Measurements from ENCODE around the gene EBNA1BP2. TPM values are rescaled to one million over a fixed set of nuclear protein-coding genes. Genes with fewer than 3 reads are reported as not detected.

EBNA1BP2 gene
- total and polyA plus RNA-seq, 2 of the 13 experiments (the other 11 are each of a cell fraction or from before 2014, with no cell fraction given), result 27.1 to 102 TPM

DNA sequence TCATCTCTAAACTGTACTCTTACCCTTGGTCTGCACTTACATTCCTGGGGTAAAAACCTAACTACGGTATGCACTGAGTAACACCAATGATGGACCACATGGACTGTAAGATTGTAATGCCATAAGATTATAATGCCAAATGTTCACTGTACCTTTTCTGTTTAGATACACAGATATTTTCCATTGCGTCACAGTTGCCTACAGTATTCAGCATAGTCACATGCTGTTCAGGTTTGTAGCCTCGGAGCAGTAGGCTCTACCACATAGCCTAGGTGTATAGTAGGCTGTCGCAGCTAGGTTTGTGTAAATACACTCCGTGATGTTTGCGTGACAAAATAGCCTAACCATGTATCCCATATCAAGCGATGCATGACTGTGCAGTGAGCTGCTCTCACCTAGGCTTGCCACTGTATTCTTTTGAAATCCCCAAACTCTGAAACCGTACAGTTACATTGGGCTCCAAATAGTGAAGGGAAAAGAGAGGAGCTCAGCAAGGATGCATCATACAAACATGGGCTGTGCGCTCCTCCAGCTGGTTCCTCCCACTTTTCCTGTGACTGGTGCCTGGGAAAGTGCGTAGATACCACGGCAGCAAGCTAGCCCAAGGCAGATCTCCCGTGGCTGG lies 35.3 kb upstream of the EBNA1BP2 start (continued):
- TF ChIP-seq, protein P1, sequence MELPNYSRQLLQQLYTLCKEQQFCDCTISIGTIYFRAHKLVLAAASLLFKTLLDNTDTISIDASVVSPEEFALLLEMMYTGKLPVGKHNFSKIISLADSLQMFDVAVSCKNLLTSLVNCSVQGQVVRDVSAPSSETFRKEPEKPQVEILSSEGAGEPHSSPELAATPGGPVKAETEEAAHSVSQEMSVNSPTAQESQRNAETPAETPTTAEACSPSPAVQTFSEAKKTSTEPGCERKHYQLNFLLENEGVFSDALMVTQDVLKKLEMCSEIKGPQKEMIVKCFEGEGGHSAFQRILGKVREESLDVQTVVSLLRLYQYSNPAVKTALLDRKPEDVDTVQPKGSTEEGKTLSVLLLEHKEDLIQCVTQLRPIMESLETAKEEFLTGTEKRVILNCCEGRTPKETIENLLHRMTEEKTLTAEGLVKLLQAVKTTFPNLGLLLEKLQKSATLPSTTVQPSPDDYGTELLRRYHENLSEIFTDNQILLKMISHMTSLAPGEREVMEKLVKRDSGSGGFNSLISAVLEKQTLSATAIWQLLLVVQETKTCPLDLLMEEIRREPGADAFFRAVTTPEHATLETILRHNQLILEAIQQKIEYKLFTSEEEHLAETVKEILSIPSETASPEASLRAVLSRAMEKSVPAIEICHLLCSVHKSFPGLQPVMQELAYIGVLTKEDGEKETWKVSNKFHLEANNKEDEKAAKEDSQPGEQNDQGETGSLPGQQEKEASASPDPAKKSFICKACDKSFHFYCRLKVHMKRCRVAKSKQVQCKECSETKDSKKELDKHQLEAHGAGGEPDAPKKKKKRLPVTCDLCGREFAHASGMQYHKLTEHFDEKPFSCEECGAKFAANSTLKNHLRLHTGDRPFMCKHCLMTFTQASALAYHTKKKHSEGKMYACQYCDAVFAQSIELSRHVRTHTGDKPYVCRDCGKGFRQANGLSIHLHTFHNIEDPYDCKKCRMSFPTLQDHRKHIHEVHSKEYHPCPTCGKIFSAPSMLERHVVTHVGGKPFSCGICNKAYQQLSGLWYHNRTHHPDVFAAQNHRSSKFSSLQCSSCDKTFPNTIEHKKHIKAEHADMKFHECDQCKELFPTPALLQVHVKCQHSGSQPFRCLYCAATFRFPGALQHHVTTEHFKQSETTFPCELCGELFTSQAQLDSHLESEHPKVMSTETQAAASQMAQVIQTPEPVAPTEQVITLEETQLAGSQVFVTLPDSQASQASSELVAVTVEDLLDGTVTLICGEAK (IDR thresholded peaks at IDR 0.05), result no peak
- TF ChIP-seq, protein P1 (CRISPR knock-in tag; IDR thresholded peaks at IDR 0.05), result no peak
- TF ChIP-seq ISL2 (CRISPR knock-in tag; IDR thresholded peaks at IDR 0.05) (peak; percentile 7; the same call in 1 of the 2 replicates), KDM3A (CRISPR knock-in tag; IDR thresholded peaks at IDR 0.05; ENCODE audit: low read depth) (no peak), NR2F6 (IDR thresholded peaks at IDR 0.05) (peak; percentile 6; the same call in 1 of the 2 replicates), NR2F6 (CRISPR knock-in tag; IDR thresholded peaks at IDR 0.05) (no peak), TP53 (CRISPR knock-in tag; conservative IDR thresholded peaks at IDR 0.05) (no peak), SATB2 (CRISPR knock-in tag; IDR thresholded peaks at IDR 0.05) (no peak), EZH2 (conservative IDR thresholded peaks at IDR 0.05; ENCODE audit: low read depth, low read length) (no peak), ZBTB38 (CRISPR knock-in tag; IDR thresholded peaks at IDR 0.05) (peak; percentile 53; the same call in 1 of the 2 replicates), PHF20 (CRISPR knock-in tag; IDR thresholded peaks at IDR 0.05) (no peak), ZNF468 (CRISPR knock-in tag; IDR thresholded peaks at IDR 0.05) (no peak), ATF2 (CRISPR knock-in tag; IDR thresholded peaks at IDR 0.05) (0 out of 2 replicates have a peak, but pooled peaks have one; percentile 3), ZNF12 (CRISPR knock-in tag; IDR thresholded peaks at IDR 0.05) (no peak), ZNF292 (CRISPR knock-in tag; IDR thresholded peaks at IDR 0.05; ENCODE audit: borderline replicate concordance, low read depth) (peak; percentile 1; the same call in 1 of the 2 replicates)
- TF ChIP-seq, protein P2, sequence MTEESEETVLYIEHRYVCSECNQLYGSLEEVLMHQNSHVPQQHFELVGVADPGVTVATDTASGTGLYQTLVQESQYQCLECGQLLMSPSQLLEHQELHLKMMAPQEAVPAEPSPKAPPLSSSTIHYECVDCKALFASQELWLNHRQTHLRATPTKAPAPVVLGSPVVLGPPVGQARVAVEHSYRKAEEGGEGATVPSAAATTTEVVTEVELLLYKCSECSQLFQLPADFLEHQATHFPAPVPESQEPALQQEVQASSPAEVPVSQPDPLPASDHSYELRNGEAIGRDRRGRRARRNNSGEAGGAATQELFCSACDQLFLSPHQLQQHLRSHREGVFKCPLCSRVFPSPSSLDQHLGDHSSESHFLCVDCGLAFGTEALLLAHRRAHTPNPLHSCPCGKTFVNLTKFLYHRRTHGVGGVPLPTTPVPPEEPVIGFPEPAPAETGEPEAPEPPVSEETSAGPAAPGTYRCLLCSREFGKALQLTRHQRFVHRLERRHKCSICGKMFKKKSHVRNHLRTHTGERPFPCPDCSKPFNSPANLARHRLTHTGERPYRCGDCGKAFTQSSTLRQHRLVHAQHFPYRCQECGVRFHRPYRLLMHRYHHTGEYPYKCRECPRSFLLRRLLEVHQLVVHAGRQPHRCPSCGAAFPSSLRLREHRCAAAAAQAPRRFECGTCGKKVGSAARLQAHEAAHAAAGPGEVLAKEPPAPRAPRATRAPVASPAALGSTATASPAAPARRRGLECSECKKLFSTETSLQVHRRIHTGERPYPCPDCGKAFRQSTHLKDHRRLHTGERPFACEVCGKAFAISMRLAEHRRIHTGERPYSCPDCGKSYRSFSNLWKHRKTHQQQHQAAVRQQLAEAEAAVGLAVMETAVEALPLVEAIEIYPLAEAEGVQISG (CRISPR knock-in tag; IDR thresholded peaks at IDR 0.05), result 0 out of 2 replicates have a peak, but pooled peaks have one; percentile 2
